Esophagus muscularis mucosa (tissue), 4 donors: ENCODE data around the gene SLC12A8.

Source experiments
- EP300 ChIP-seq: sonication (generic); formaldehyde crosslinking; IDR thresholded peaks from one replicate; pipeline ENCODE4 v1.6.1; 2017; ENCODE audit warnings: antibody characterized with exemption
- POLR2A ChIP-seq: fragments of 450-650 bp; IDR thresholded peaks from one replicate; pipeline ENCODE4 v1.6.1; 2017; ENCODE audit warnings: antibody characterized with exemption, moderate library complexity, mild to moderate bottlenecking, low read depth
- POLR2AphosphoS5 ChIP-seq, 2 donors: sonication (generic); formaldehyde crosslinking; IDR thresholded peaks; one replicate each; pipeline ENCODE4 v1.6.1; 2017; ENCODE audit warnings: antibody characterized with exemption in 2 of 2
- TF ChIP-seq, protein P1 (sequence below), 3 experiments: fragments of 200-600 bp in 2 of 3; fragments of 450-650 bp in 1 of 3; sonication (generic) in 2 of 3; IDR thresholded peaks; one replicate each; pipeline ENCODE4 v1.5.1; 2017 to 2019; ENCODE audit warnings: antibody characterized with exemption in 3 of 3, mild to moderate bottlenecking in 2 of 3, moderate library complexity in 1 of 3

DNA sequence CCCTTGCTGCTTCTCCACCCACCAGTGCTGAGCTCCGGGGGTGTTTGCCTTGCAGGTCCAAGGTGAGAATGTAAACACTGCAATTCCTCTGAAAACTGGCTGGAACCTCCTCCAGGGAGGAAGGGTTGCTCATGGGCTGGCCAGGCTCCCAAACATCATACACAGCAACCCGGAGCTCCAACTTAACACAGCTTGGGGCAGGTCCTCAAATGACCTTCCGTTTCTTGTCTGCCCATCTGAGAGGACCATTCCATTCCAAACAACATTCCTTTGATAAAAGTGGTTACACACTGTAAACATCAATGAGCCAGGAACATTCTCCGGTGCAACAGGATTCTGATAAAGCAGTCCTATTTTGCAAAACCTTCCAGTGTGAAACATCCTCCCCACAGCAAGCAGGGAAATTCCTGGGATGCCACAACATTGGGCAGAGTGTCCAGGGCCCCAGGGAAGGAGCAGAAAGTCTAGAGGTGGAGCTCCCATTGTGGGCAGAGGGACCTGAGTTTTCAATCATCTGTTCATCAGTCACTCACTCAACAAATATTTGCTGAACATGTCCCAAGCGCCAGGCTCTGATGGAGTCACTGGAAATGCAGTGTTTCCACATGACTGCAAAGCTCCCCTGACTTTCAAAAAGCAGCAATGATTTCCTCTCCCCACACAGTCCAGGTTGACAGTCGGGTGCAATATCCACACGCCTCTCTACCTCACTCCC is 149.5 kb downstream of the SLC12A8 start:
- TF ChIP-seq, protein P1, sequence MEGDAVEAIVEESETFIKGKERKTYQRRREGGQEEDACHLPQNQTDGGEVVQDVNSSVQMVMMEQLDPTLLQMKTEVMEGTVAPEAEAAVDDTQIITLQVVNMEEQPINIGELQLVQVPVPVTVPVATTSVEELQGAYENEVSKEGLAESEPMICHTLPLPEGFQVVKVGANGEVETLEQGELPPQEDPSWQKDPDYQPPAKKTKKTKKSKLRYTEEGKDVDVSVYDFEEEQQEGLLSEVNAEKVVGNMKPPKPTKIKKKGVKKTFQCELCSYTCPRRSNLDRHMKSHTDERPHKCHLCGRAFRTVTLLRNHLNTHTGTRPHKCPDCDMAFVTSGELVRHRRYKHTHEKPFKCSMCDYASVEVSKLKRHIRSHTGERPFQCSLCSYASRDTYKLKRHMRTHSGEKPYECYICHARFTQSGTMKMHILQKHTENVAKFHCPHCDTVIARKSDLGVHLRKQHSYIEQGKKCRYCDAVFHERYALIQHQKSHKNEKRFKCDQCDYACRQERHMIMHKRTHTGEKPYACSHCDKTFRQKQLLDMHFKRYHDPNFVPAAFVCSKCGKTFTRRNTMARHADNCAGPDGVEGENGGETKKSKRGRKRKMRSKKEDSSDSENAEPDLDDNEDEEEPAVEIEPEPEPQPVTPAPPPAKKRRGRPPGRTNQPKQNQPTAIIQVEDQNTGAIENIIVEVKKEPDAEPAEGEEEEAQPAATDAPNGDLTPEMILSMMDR (IDR thresholded peaks at IDR 0.05) = no peak
- TF ChIP-seq POLR2AphosphoS5 (IDR thresholded peaks at IDR 0.05) (peak in 1 of 2 donors; percentile 58), EP300 (no peak), POLR2A (no peak)
